Measurements from ENCODE around the gene TTC24.

DNA sequence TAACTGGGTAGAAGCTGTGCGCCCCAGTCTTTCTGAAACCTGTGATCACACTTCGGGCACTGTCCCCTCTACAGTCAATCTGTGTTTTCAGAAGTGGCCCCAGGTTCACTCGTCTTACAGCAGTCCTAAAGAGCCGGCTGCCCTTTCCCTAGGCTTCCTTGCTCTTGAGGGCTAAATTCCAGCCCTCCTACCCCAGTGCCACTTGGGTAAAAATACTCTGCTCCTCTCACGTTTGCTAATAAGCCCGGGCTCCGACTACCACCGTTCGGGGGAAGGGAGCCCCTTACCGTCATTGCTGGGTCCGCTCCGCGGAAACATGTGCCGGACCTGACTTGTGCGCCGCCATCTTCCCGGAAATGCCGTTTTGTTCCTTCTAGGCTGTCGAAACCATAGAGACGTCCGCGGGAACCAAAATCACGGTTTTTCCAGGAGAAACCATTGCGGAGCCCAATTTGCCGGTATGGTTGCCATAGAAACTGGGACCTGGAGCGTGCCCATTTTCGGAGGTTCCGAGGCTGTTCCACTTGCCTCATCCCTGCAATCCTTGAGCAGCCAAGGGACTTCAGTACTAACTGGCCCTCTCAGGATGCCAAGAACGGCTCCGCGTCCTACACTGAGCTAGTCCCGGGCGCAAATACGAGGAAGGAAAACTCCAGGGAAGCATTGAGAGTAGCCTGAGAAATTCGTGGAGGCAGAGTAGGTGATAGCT, 21.8 kb downstream of the TTC24 start, which contains the start of gene GPATCH4:
- TF ChIP-seq, protein P1, sequence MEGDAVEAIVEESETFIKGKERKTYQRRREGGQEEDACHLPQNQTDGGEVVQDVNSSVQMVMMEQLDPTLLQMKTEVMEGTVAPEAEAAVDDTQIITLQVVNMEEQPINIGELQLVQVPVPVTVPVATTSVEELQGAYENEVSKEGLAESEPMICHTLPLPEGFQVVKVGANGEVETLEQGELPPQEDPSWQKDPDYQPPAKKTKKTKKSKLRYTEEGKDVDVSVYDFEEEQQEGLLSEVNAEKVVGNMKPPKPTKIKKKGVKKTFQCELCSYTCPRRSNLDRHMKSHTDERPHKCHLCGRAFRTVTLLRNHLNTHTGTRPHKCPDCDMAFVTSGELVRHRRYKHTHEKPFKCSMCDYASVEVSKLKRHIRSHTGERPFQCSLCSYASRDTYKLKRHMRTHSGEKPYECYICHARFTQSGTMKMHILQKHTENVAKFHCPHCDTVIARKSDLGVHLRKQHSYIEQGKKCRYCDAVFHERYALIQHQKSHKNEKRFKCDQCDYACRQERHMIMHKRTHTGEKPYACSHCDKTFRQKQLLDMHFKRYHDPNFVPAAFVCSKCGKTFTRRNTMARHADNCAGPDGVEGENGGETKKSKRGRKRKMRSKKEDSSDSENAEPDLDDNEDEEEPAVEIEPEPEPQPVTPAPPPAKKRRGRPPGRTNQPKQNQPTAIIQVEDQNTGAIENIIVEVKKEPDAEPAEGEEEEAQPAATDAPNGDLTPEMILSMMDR (IDR thresholded peaks at IDR 0.05) = peak in 1 of 3 experiments; percentile 24
- TF ChIP-seq POLR2A (IDR thresholded peaks at IDR 0.05) = no peak
